ENCODE data around the gene CCR5AS.

DNA sequence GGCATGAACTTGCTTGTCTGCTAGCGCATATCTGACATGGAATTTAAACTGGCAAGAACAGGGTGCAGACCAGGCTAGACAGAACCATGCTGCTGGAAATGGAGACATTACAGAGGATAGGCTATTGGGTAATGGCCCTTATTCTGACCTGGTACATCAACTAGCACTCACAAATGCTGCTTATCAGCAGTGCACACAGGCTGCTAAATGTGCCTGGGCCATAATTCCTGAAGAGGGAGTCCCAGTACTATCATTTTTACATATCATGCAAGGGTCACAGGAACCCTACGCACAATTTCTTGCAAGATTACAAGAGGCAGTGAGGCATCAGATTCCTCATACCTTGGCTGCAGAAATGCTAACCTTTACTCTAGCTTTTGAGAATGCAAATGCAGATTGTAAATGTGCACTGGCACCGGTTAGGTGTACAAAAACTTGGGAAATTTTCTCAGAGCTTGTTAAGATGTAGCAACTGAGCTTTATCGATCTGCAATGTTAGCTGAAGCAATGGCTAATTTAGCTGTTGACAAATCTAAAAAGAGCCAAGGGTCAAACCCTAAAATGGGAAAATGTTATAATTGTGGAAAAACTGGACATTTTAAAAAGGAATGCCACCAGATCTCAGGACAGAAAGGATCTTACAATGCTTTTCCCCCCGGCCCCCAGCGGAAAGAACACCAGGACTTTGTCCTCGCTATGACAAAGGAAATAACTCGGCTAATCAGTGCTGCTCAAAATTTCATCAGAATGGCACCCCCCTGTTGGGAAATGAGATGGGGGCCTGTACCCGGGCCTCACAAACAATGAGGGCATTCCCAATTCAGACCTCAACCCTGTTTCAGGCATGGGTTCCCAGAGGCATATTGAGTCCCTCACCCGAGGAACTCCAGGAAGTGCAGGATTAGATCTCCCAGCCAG, 21.3 kb upstream of the CCR5AS start:
- TF ChIP-seq, protein P1, sequence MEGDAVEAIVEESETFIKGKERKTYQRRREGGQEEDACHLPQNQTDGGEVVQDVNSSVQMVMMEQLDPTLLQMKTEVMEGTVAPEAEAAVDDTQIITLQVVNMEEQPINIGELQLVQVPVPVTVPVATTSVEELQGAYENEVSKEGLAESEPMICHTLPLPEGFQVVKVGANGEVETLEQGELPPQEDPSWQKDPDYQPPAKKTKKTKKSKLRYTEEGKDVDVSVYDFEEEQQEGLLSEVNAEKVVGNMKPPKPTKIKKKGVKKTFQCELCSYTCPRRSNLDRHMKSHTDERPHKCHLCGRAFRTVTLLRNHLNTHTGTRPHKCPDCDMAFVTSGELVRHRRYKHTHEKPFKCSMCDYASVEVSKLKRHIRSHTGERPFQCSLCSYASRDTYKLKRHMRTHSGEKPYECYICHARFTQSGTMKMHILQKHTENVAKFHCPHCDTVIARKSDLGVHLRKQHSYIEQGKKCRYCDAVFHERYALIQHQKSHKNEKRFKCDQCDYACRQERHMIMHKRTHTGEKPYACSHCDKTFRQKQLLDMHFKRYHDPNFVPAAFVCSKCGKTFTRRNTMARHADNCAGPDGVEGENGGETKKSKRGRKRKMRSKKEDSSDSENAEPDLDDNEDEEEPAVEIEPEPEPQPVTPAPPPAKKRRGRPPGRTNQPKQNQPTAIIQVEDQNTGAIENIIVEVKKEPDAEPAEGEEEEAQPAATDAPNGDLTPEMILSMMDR (IDR thresholded peaks at IDR 0.05 in 8 of 11, conservative IDR thresholded peaks at IDR 0.05 in 3 of 11), result peak in 1 of 11 experiments; percentile 9
- no peak for TF ChIP-seq POLR2A (IDR thresholded peaks at IDR 0.05)
- TF ChIP-seq POLR2AphosphoS5 (IDR thresholded peaks at IDR 0.05), result no peak

Measured in spleen (tissue), 7 donors.